ENCODE data around the gene E2F8.

GRCh38 chr11:19239039-19239438 lies 1.7 kb downstream of the E2F8 start:
- TF ChIP-seq YY1 (IDR thresholded peaks at IDR 0.05; ENCODE audit: insufficient read depth, insufficient read length), result no peak
- TF ChIP-seq ZNF274 (IDR thresholded peaks at IDR 0.05; ENCODE audit: low read depth, low read length), result no peak
- no peak for TF ChIP-seq SUZ12 (IDR thresholded peaks at IDR 0.05; ENCODE audit: extremely low read depth, insufficient read depth, insufficient read length)

All from NT2/D1 (cell line).